GM12878 (cell line): Measurements from ENCODE around the gene ITPR2. TPM values are rescaled to one million over a fixed set of nuclear protein-coding genes. Genes with fewer than 3 reads are reported as not detected.

Experiments used
- ATAC-seq: fragments of 200-7000 bp; cut with Tn5 transposase; 3 replicates; pipeline ENCODE4 v1.9.1; 2020; ENCODE audit warnings: mild to moderate bottlenecking, moderate library complexity
- BruUV-seq: library from RNA; stranded (reverse); fragments of 400-500 nt; replicated peaks from 2 replicates; lab custom pipeline; 2021; lab: Mats Ljungman, UMichigan
- CTCF ChIA-PET: fragments of 300-600 bp; sonication (Branson Sonifier 250); formaldehyde crosslinking; extraction: SDS; loops from one replicate; lab custom pipeline; 2021; ENCODE audit warnings: inconsistent platforms; lab: Yijun Ruan, JAX
- POLR2A ChIA-PET: fragments of 350-600 bp; formaldehyde crosslinking; extraction: SDS; loops from one replicate; lab custom pipeline; 2021; ENCODE audit warnings: inconsistent platforms; lab: Charles Lee
- RAD21 ChIA-PET: fragments of 300-600 bp; sonication (Branson Sonifier 250); formaldehyde crosslinking; loops from one replicate; lab custom pipeline; 2023; ENCODE audit warnings: antibody characterized with exemption; ENCODE audit not compliant: unreplicated experiment; lab: Charles Lee
- SMC1A ChIA-PET: fragments of 300-600 bp; sonication (Branson Sonifier 250); formaldehyde crosslinking; loops from one replicate; lab custom pipeline; 2023; ENCODE audit not compliant: unreplicated experiment, uncharacterized antibody; lab: Charles Lee
- DNase-seq: peaks from one replicate; pipeline ENCODE4 v3.0.0-alpha.2; 2011; ENCODE audit warnings: low read depth, low spot score
- FAIRE-seq: peaks from 3 replicates; lab custom pipeline; 2011; peaks lifted over from hg19 to GRCh38; lab: Jason Lieb, UNC
- H2AFZ ChIP-seq: 2 replicates; pipeline ENCODE4 v1.6.0; 2011; ENCODE audit warnings: low read depth, low read length, control low read depth; ENCODE audit not compliant: control insufficient read depth
- H3K27ac ChIP-seq: 2 replicates; pipeline ENCODE4 v1.5.1; 2011; ENCODE audit warnings: control low read depth; ENCODE audit not compliant: control insufficient read depth, insufficient read depth
- H3K27me3 ChIP-seq, 2 experiments: replicated peaks in 1 of 2; 2 replicates each; pipeline versions ENCODE4 v1.6.0 to v1.6.1; 2011; ENCODE audit warnings: low read length in 1 of 2; ENCODE audit not compliant: control insufficient read depth in 2 of 2, insufficient read depth in 2 of 2
- H3K36me3 ChIP-seq, 2 experiments: 2 replicates each; pipeline ENCODE4 v1.5.1; 2011; ENCODE audit warnings: low read length in 1 of 2; ENCODE audit not compliant: control insufficient read depth in 2 of 2, insufficient read depth in 2 of 2
- H3K4me1 ChIP-seq: 2 replicates; pipeline ENCODE4 v1.6.1; 2011; ENCODE audit warnings: mild to moderate bottlenecking, low read length, moderate library complexity, mixed read lengths; ENCODE audit not compliant: control insufficient read depth, insufficient read depth
- H3K4me2 ChIP-seq: 2 replicates; pipeline ENCODE4 v1.6.0; 2011; ENCODE audit warnings: control low read depth; ENCODE audit not compliant: control insufficient read depth, insufficient read depth
- H3K4me3 ChIP-seq: fragments of 200-600 bp; sonication (generic); 2 replicates; pipeline ENCODE4 v1.5.1; 2016
- H3K79me2 ChIP-seq: 2 replicates; pipeline ENCODE4 v1.6.0; 2011; ENCODE audit warnings: low read length; ENCODE audit not compliant: control insufficient read depth, insufficient read depth
- H3K9ac ChIP-seq: 2 replicates; pipeline ENCODE4 v1.8.0; 2011; ENCODE audit warnings: low read length, control low read depth, mixed read lengths; ENCODE audit not compliant: control insufficient read depth, insufficient read depth
- H3K9me3 ChIP-seq: replicated peaks from 3 replicates; pipeline ENCODE4 v1.5.1; 2011; ENCODE audit warnings: mild to moderate bottlenecking, low read length; ENCODE audit not compliant: control insufficient read depth, insufficient read depth
- H4K20me1 ChIP-seq: 2 replicates; pipeline ENCODE4 v1.6.0; 2011; ENCODE audit not compliant: control insufficient read depth, insufficient read depth
- CEBPB ChIP-seq, 2 experiments: fragments of 150-350 bp in 1 of 2; IDR thresholded peaks; 2 replicates each; pipeline ENCODE4 v1.6.1; 2012 to 2014; ENCODE audit warnings: low read depth in 2 of 2, low read length in 2 of 2, borderline replicate concordance in 1 of 2, inconsistent platforms in 1 of 2
- FOS ChIP-seq: IDR thresholded peaks from 3 replicates; pipeline ENCODE4 v1.6.1; 2011; ENCODE audit warnings: borderline replicate concordance; ENCODE audit not compliant: insufficient read length; ENCODE audit errors: extremely low read depth
- GATAD2B ChIP-seq: fragments of 450-650 bp; conservative IDR thresholded peaks from 2 replicates; pipeline ENCODE4 v1.6.1; 2017; ENCODE audit warnings: low read depth, mild to moderate bottlenecking, moderate library complexity
- KAT2A ChIP-seq: conservative IDR thresholded peaks from 2 replicates; pipeline ENCODE4 v1.6.1; 2011; ENCODE audit warnings: low read depth, low read length; ENCODE audit not compliant: control insufficient read depth
- NR2C1 ChIP-seq: fragments of 450-650 bp; IDR thresholded peaks from 2 replicates; pipeline ENCODE4 v1.6.1; 2017; ENCODE audit warnings: antibody characterized with exemption, mild to moderate bottlenecking, moderate library complexity
- POLR2AphosphoS5 ChIP-seq: IDR thresholded peaks from 2 replicates; pipeline ENCODE4 v1.6.1; 2011; ENCODE audit warnings: mild to moderate bottlenecking, low read length, inconsistent platforms
- SIN3A ChIP-seq: IDR thresholded peaks from 2 replicates; pipeline ENCODE4 v1.6.1; 2012; ENCODE audit warnings: low read depth, low read length, improper control_type of control experiment
- WGBS: methylation state at CpG from one replicate; pipeline ENCODE4 v1.1.6; 2016; ENCODE audit warnings: low lambda C conversion rate; ENCODE audit not compliant: insufficient replicate concordance, insufficient coverage; ENCODE audit errors: missing lambda C conversion rate; 5-methylcytosine and 5-hydroxymethylcytosine counted together
- in situ Hi-C: fragments of 300-500 bp; cut with MboI; formaldehyde crosslinking; loops from 9 replicates; pipeline ENCODE4 v1.14.3; 2018; ENCODE audit warnings: mixed read lengths
- intact Hi-C: fragments of 100-400 bp; cut with micrococcal nuclease; formaldehyde crosslinking; loops from one replicate; pipeline ENCODE4 v1.14.2; 2022; ENCODE audit not compliant: unreplicated experiment
- polyA plus RNA-seq, 11 experiments: library from polyadenylated mRNA; depleted of rRNA in 4 of 11; unstranded in 6 of 11; stranded (reverse) in 5 of 11; fragments of >200 nt; fragmentation: Nextera tagmentation in 4 of 11; fragmentation: Illumina TruSeq in 1 of 11; extraction: Ambion mirVana in 4 of 11; extraction: Trizol in 1 of 11; gene quantifications; 1 replicate in 1 of 11; 2 replicates in 10 of 11; pipeline versions ENCODE4 v1.2.1 to v1.2.3, GENCODE V29; 2011 to 2016; ENCODE audit warnings: inconsistent platforms in 2 of 11, missing spikeins in 2 of 11, low read depth in 1 of 11
- total RNA-seq, 4 experiments: library from RNA; depleted of rRNA in 3 of 4; stranded (reverse); fragments of >200 nt in 3 of 4; fragmentation: Illumina TruSeq in 1 of 4; extraction: Trizol in 1 of 4; gene quantifications; 2 replicates each; pipeline versions ENCODE4 v1.2.1 to v1.2.3, GENCODE V29; 2013 to 2021
- TF ChIP-seq, protein P1 (sequence below): fragments of 450-650 bp; IDR thresholded peaks from 2 replicates; pipeline ENCODE4 v1.6.1; 2017; ENCODE audit warnings: low read depth, mild to moderate bottlenecking, moderate library complexity

ITPR2 gene
- total and polyA plus RNA-seq, 10 of the 15 experiments (the other 5 are each of a cell fraction or from before 2014, with no cell fraction given): 7.5 to 76.2 (median 47.1) TPM

DNA sequence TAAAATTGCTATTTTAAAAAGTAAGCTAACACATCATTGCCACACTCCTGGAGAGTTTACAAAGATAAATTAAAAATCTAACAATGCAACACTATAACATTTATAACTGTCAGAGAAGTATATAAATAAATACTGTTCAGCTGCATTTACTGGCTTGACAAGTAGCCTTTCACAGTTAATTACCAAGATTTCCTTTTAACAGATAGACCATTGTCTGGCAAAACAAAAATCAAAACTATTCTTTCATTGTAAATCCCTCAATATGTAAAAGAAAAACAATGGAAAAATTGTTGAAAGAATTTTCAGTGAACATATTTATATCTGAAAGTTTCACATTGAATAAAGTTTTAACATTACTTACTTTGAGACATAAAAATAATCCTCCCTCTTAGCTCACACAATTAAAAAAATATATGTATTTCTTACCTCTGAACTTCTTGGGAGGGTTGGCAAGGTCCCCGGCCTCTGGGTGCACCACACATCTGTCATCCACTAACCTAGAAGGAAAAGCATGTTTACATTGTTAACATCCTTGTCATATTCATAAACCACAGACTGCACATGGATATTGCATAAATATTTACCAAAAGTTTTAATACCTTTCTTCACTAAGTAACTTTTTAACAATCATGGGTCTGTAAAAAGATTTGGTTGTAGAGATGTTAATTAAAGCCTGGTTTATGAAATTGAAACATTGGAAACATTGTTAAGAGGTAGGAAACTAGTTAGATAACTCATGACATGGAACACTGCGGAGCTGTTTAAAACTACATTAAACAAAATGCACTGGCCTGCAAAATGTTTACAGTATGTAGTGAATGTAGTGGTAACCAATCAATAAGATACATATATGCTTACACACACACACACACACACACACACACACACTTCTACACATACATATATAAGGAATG lies 43.0 kb downstream of the ITPR2 start:
- ChIA-PET SMC1A (interaction anchor here (0.6 to 4.9 kb wide), 19 partner anchors 8 to 869 kb away, joined by 3 to 26 read pairs (median 4); no protein-coding TSS in a partner anchor), CTCF (interaction anchor here (0.8 to 1.1 kb wide), 3 partner anchors 15 to 88 kb away, joined by 3 to 5 read pairs (median 3); no protein-coding TSS in a partner anchor), POLR2A (interaction anchor here (0.6 to 4.7 kb wide), 10 partner anchors 8 to 108 kb away, joined by 3 to 18 read pairs (median 4); no protein-coding TSS in a partner anchor), RAD21 (interaction anchor here (0.9 to 2.0 kb wide), 6 partner anchors 10 to 62 kb away, joined by 3 to 8 read pairs (median 4); partner anchors contain the start of gene ITPR2)
- no TSS peak for BruUV-seq
- Histone ChIP-seq H3K4me1 (peaks cover 17% of the 10 kb centered on the region), H3K36me3 (peaks cover 5 to 11% of the 10 kb centered on the region in 2 experiments; a peak in 3 of 4 replicates), H4K20me1 (no peaks in the 10 kb centered on the region), H3K9ac (no peak overlapping the region), H3K79me2 (peaks cover 17% of the 10 kb centered on the region), H3K9me3 (no peaks in the 10 kb centered on the region), H3K4me2 (no peak overlapping the region), H3K27ac (no peak overlapping the region), H3K27me3 (no peaks in the 10 kb centered on the region), H2AFZ (no peak overlapping the region), H3K4me3 (no peak overlapping the region)
- intact Hi-C loops (loop anchor here (5.0 kb wide), 1 partner anchor 63 kb away; no protein-coding TSS in a partner anchor), in situ Hi-C loops (no loop called here)
- no peak for DNase-seq
- TF ChIP-seq, protein P1, sequence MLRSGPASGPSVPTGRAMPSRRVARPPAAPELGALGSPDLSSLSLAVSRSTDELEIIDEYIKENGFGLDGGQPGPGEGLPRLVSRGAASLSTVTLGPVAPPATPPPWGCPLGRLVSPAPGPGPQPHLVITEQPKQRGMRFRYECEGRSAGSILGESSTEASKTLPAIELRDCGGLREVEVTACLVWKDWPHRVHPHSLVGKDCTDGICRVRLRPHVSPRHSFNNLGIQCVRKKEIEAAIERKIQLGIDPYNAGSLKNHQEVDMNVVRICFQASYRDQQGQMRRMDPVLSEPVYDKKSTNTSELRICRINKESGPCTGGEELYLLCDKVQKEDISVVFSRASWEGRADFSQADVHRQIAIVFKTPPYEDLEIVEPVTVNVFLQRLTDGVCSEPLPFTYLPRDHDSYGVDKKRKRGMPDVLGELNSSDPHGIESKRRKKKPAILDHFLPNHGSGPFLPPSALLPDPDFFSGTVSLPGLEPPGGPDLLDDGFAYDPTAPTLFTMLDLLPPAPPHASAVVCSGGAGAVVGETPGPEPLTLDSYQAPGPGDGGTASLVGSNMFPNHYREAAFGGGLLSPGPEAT: no peak
- TF ChIP-seq POLR2AphosphoS5: no peak
- TF ChIP-seq NR2C1: no peak
- TF ChIP-seq GATAD2B: no peak
- no peak for TF ChIP-seq KAT2A
- no peak for TF ChIP-seq FOS
- TF ChIP-seq SIN3A: no peak
- TF ChIP-seq CEBPB (IDR thresholded peaks at IDR 0.05; ENCODE audit: borderline replicate concordance in 1 of 2, low read depth in 2 of 2, low read length in 2 of 2): no peak
- WGBS: 71% methylated on average over 2 of the region's 2 CpGs
- no peak for FAIRE-seq
- no peak for ATAC-seq
